H1 (cell line): ENCODE measurements around the gene PTPN1. TPM values are rescaled to one million over a fixed set of nuclear protein-coding genes. Genes with fewer than 3 reads are reported as not detected.

Experiments
- ATF3 ChIP-seq: IDR thresholded peaks from 2 replicates; pipeline ENCODE4 v1.6.1; 2011; ENCODE audit warnings: low read depth, mild to moderate bottlenecking, low read length; ENCODE audit not compliant: insufficient read depth
- BACH1 ChIP-seq: IDR thresholded peaks from 2 replicates; pipeline ENCODE4 v1.6.1; 2012; ENCODE audit warnings: low read length, improper control_type of control experiment
- KDM5A ChIP-seq: fragments of 200-600 bp; IDR thresholded peaks from 2 replicates; pipeline ENCODE4 v1.7.1; 2012; ENCODE audit warnings: mild to moderate bottlenecking, low read length, inconsistent platforms, mixed read lengths
- RNF2 ChIP-seq: fragments of 200-900, 300-1000 bp; sonication (generic); IDR thresholded peaks from 2 replicates; pipeline ENCODE4 v1.7.1; 2016; ENCODE audit warnings: borderline replicate concordance, low read depth, mild to moderate bottlenecking, antibody characterized with exemption, low read length; ENCODE audit not compliant: poor library complexity, severe bottlenecking; ENCODE audit errors: missing control alignments
- polyA plus RNA-seq, 7 experiments: library from polyadenylated mRNA; depleted of rRNA in 3 of 7; stranded (reverse) in 5 of 7; unstranded in 2 of 7; fragments of >200 nt in 5 of 7; fragments of 200-250 nt in 2 of 7; gene quantifications; 1 replicate in 5 of 7; 2 replicates in 1 of 7; 4 replicates in 1 of 7; pipeline versions ENCODE4 v1.2.1 to v1.2.3, GENCODE V29; 2011 to 2013; ENCODE audit warnings: missing spikeins in 2 of 7, mixed read lengths in 2 of 7
- total RNA-seq: library from RNA; stranded (reverse); fragmentation: NEBNext Ultra II Directional; extraction: Animal tissue kit (Norgen Biotek cat#: 25700); gene quantifications from 2 replicates; pipeline ENCODE4 v1.2.1, GENCODE V29; 2021
- TF ChIP-seq, protein P1 (sequence below): fragments of 300-600 bp; sonication (generic); IDR thresholded peaks from 2 replicates; pipeline ENCODE4 v1.7.1; 2012; ENCODE audit warnings: low read length, moderate library complexity, mild to moderate bottlenecking, inconsistent platforms; ENCODE audit not compliant: insufficient replicate concordance

PTPN1 gene
- total and polyA plus RNA-seq, 2 of the 8 experiments (the other 6 are each of a cell fraction or from before 2014, with no cell fraction given): 18.6 to 32.1 TPM

DNA sequence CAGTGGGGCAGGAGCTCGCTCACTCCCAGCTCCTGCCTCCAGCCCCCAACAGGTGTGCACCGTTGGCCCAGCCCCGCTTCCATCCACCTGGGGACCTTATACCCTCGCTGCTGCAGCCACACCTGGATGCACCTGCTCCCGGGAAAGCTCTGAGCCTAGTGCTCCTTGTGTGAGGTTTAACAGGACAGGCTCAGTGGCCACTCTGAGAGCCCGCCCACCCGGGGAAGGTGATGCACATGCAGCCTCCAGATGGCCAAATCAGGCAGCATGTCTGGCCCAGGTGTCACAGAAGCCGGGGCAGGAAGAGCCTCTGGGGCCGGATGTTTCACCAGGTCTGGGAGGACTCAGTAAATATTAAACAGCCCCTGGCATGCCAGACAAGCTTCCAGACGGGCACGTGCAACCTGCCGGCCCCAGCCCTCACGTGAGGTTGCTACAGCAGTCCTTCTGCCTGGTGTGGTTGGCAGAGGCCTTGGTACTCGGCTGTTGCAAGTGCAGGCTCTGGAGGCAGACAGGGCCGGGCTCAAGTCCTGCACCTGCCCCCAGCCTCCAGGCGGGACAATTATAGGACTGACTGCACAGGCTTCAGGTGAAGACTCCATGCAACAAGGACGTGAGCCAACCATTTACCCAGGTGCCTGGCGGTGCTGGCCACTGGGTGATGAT lies 114.3 kb downstream of the PTPN1 start (continued):
- TF ChIP-seq ATF3 (no peak), RNF2 (no peak), BACH1 (no peak), KDM5A (no peak)
- TF ChIP-seq, protein P1, sequence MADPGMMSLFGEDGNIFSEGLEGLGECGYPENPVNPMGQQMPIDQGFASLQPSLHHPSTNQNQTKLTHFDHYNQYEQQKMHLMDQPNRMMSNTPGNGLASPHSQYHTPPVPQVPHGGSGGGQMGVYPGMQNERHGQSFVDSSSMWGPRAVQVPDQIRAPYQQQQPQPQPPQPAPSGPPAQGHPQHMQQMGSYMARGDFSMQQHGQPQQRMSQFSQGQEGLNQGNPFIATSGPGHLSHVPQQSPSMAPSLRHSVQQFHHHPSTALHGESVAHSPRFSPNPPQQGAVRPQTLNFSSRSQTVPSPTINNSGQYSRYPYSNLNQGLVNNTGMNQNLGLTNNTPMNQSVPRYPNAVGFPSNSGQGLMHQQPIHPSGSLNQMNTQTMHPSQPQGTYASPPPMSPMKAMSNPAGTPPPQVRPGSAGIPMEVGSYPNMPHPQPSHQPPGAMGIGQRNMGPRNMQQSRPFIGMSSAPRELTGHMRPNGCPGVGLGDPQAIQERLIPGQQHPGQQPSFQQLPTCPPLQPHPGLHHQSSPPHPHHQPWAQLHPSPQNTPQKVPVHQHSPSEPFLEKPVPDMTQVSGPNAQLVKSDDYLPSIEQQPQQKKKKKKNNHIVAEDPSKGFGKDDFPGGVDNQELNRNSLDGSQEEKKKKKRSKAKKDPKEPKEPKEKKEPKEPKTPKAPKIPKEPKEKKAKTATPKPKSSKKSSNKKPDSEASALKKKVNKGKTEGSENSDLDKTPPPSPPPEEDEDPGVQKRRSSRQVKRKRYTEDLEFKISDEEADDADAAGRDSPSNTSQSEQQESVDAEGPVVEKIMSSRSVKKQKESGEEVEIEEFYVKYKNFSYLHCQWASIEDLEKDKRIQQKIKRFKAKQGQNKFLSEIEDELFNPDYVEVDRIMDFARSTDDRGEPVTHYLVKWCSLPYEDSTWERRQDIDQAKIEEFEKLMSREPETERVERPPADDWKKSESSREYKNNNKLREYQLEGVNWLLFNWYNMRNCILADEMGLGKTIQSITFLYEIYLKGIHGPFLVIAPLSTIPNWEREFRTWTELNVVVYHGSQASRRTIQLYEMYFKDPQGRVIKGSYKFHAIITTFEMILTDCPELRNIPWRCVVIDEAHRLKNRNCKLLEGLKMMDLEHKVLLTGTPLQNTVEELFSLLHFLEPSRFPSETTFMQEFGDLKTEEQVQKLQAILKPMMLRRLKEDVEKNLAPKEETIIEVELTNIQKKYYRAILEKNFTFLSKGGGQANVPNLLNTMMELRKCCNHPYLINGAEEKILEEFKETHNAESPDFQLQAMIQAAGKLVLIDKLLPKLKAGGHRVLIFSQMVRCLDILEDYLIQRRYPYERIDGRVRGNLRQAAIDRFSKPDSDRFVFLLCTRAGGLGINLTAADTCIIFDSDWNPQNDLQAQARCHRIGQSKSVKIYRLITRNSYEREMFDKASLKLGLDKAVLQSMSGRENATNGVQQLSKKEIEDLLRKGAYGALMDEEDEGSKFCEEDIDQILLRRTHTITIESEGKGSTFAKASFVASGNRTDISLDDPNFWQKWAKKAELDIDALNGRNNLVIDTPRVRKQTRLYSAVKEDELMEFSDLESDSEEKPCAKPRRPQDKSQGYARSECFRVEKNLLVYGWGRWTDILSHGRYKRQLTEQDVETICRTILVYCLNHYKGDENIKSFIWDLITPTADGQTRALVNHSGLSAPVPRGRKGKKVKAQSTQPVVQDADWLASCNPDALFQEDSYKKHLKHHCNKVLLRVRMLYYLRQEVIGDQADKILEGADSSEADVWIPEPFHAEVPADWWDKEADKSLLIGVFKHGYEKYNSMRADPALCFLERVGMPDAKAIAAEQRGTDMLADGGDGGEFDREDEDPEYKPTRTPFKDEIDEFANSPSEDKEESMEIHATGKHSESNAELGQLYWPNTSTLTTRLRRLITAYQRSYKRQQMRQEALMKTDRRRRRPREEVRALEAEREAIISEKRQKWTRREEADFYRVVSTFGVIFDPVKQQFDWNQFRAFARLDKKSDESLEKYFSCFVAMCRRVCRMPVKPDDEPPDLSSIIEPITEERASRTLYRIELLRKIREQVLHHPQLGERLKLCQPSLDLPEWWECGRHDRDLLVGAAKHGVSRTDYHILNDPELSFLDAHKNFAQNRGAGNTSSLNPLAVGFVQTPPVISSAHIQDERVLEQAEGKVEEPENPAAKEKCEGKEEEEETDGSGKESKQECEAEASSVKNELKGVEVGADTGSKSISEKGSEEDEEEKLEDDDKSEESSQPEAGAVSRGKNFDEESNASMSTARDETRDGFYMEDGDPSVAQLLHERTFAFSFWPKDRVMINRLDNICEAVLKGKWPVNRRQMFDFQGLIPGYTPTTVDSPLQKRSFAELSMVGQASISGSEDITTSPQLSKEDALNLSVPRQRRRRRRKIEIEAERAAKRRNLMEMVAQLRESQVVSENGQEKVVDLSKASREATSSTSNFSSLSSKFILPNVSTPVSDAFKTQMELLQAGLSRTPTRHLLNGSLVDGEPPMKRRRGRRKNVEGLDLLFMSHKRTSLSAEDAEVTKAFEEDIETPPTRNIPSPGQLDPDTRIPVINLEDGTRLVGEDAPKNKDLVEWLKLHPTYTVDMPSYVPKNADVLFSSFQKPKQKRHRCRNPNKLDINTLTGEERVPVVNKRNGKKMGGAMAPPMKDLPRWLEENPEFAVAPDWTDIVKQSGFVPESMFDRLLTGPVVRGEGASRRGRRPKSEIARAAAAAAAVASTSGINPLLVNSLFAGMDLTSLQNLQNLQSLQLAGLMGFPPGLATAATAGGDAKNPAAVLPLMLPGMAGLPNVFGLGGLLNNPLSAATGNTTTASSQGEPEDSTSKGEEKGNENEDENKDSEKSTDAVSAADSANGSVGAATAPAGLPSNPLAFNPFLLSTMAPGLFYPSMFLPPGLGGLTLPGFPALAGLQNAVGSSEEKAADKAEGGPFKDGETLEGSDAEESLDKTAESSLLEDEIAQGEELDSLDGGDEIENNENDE: no peak
